Right lobe of liver (tissue), 4 donors: Measurements from ENCODE around the gene APMAP.

Source experiments
- POLR2A ChIP-seq: fragments of 450-650 bp; IDR thresholded peaks from one replicate; pipeline ENCODE4 v1.6.1; 2017; ENCODE audit warnings: antibody characterized with exemption, mild to moderate bottlenecking
- TF ChIP-seq, protein P1 (sequence below), 4 donors: fragments of 200-600 bp in 3 of 4; fragments of 450-650 bp in 1 of 4; IDR thresholded peaks; one replicate each; pipeline versions ENCODE4 v1.5.1 to v1.8.0; 2016 to 2022; ENCODE audit warnings: antibody characterized with exemption in 4 of 4, mild to moderate bottlenecking in 2 of 4
- donor health status: DM: no; HTN: no; CAD: no.
- donor health status: DM: no; HTN: no; CAD: no.
- donor health status: DM: no; HTN: yes; CAD: no.

DNA sequence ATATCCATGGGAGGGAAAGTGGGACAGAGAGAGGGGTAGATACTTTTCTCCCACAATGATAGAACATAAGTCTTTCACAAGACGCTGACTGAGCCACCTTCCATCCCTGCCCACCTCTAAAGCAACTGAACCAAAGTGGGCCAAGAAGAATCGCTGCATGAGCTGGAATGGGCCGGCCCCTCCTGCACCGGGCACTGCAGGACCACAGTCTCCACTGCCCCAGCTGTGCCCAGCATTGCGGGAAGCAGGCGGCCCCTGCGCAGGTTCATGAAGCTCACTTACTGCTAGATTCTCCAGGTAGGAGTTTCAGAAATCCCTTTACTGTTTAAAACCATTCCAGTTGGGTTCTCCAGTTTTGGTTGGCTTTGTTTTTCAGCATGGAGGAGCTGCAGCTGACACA lies 75.5 kb downstream of the APMAP start:
- TF ChIP-seq, protein P1, sequence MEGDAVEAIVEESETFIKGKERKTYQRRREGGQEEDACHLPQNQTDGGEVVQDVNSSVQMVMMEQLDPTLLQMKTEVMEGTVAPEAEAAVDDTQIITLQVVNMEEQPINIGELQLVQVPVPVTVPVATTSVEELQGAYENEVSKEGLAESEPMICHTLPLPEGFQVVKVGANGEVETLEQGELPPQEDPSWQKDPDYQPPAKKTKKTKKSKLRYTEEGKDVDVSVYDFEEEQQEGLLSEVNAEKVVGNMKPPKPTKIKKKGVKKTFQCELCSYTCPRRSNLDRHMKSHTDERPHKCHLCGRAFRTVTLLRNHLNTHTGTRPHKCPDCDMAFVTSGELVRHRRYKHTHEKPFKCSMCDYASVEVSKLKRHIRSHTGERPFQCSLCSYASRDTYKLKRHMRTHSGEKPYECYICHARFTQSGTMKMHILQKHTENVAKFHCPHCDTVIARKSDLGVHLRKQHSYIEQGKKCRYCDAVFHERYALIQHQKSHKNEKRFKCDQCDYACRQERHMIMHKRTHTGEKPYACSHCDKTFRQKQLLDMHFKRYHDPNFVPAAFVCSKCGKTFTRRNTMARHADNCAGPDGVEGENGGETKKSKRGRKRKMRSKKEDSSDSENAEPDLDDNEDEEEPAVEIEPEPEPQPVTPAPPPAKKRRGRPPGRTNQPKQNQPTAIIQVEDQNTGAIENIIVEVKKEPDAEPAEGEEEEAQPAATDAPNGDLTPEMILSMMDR (IDR thresholded peaks at IDR 0.05) = no peak
- no peak for TF ChIP-seq POLR2A
